Kidney epithelial cell (primary cell): ENCODE data around the gene LIG3. TPM values are rescaled to one million over a fixed set of nuclear protein-coding genes. Genes with fewer than 3 reads are reported as not detected.

Source experiments
- DNase-seq: peaks from one replicate; pipeline ENCODE4 v3.0.0-alpha.2; 2010; ENCODE audit warnings: low read depth
- H3K27me3 ChIP-seq: 2 replicates; pipeline ENCODE4 v1.6.0; 2011; ENCODE audit warnings: low read length; ENCODE audit not compliant: control insufficient read depth, insufficient read depth
- H3K36me3 ChIP-seq: 2 replicates; pipeline ENCODE4 v1.5.1; 2011; ENCODE audit warnings: low read length; ENCODE audit not compliant: control insufficient read depth, insufficient read depth
- H3K4me3 ChIP-seq: 2 replicates; pipeline ENCODE4 v1.5.1; 2011; ENCODE audit warnings: low read depth, mild to moderate bottlenecking, control low read depth, low read length
- total RNA-seq: library from RNA; depleted of rRNA; stranded (reverse); fragments of >200 nt; gene quantifications from 2 replicates; pipeline ENCODE4 v1.2.3, GENCODE V29; 2015
- TF ChIP-seq, protein P1 (sequence below): IDR thresholded peaks from 2 replicates; pipeline ENCODE4 v1.5.1; 2011; ENCODE audit warnings: mild to moderate bottlenecking, moderate library complexity, low read length, control low read depth, inconsistent platforms; ENCODE audit not compliant: insufficient read depth, poor library complexity, severe bottlenecking

LIG3 gene
- total RNA-seq, 1 donor from 2014 or later, result 35.2 TPM

DNA sequence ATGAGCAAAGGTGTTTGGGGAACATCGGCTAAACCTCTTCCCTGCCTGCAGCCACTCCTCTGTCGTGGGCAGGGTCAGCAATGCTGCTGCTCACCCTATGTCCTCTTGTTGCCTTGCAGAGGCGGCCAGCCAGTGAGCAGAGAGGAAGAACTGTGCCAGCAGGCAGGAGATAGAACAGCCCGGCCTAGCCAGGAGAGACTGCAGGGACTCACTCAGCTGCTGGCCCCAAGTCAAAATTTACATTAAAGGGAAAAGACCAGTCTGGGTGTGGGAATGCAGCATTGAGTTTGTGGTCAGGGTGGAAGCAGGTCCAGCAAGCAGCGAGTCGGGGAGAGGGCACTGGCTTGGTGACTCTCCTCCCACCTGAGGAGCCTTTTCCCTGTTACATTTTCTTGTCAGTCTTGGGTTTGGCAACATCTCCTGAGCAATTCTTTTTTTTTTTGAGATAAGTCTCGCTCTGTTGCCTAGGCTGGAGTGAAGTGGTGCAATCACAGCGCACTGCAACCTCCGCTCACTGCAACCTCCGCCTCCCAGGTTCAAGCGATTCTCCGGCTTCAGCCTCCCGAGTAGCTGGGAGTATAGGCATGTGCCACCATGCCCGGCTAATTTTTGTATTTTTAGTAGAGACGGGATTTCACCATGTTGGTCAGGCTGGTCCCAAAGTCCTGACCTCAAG, 22.7 kb downstream of the LIG3 start:
- TF ChIP-seq, protein P1, sequence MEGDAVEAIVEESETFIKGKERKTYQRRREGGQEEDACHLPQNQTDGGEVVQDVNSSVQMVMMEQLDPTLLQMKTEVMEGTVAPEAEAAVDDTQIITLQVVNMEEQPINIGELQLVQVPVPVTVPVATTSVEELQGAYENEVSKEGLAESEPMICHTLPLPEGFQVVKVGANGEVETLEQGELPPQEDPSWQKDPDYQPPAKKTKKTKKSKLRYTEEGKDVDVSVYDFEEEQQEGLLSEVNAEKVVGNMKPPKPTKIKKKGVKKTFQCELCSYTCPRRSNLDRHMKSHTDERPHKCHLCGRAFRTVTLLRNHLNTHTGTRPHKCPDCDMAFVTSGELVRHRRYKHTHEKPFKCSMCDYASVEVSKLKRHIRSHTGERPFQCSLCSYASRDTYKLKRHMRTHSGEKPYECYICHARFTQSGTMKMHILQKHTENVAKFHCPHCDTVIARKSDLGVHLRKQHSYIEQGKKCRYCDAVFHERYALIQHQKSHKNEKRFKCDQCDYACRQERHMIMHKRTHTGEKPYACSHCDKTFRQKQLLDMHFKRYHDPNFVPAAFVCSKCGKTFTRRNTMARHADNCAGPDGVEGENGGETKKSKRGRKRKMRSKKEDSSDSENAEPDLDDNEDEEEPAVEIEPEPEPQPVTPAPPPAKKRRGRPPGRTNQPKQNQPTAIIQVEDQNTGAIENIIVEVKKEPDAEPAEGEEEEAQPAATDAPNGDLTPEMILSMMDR, result no peak
- Histone ChIP-seq H3K36me3 (peaks cover 2% of the 10 kb centered on the region), H3K27me3 (no peaks in the 10 kb centered on the region), H3K4me3 (no peak overlapping the region)
- no peak for DNase-seq

DNA sequence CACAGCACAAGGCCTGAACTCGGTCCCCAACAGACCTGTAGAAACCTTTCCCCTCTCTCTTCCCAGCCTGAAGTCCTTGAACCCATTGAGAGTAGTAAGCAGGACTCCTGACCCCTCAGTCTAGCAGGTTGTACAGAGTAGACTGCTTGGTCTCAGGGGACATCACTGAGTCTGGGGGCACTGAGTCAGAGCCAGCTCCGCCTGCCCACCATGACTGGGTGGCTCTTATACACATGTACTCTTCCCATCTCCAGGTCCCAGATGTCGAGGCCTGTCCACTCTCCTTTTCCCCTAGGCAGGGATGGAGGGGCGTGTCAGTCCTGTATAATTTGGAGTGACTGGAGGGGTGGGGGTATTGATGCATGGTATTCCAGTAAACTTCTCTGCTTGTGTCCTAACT, 23.5 kb downstream of the LIG3 start:
- DNase-seq, result no peak
- H3K27me3 ChIP-seq, result no peaks in the 10 kb centered on the region
- H3K36me3 ChIP-seq, result peaks cover 2% of the 10 kb centered on the region
- no peak overlapping the region for H3K4me3 ChIP-seq
- TF ChIP-seq, protein P1, result no peak

DNA sequence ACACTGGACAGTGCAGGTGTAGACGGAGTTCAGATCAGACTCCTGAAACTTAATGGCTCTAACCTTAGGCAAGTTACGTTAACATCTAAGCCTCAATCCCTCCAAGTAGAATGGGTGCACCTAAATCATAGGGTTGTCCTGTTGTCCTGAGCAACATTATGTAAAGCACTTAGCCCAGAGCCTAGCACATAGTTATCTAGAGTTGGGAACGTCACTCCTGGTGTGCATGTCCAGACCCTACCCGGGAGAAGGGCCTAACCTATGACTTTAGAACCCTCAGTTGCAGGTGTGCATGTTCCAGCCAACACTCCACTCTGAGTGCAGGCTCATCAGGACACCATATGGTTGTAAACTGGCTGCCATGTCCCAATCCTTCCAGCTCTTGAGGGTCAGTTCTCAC, 26.0 kb downstream of the LIG3 start:
- TF ChIP-seq, protein P1, result no peak
- H3K36me3 ChIP-seq, result peaks cover under 1% of the 10 kb centered on the region

DNA sequence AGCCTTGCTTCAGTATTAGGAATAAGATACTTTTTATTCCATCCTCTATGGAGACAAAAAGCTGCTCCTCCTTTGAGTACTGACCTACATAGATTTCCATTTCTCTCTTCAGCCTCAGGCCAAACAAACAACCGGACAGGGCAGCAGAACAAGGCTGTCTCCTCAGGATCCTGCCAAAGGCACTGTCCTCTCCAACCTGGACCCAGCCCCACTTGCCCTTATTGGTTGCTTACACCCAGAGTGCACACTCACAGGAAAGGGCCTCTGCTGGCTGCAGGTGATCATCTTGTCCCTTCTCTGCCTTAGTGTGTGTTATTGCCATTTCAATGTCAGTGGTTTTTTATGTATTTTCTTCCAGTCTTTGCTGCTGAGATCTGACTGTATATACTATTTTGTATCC, 26.6 kb downstream of the LIG3 start:
- Histone ChIP-seq H3K36me3 (no peaks in the 10 kb centered on the region), H3K4me3 (no peak overlapping the region), H3K27me3 (no peaks in the 10 kb centered on the region)
- TF ChIP-seq, protein P1, result no peak
- DNase-seq, result no peak

More for the DNA sequence above, 26.0 kb downstream of the LIG3 start:
- DNase-seq, result no peak
- H3K27me3 ChIP-seq, result no peaks in the 10 kb centered on the region
- H3K4me3 ChIP-seq, result no peak overlapping the region

DNA sequence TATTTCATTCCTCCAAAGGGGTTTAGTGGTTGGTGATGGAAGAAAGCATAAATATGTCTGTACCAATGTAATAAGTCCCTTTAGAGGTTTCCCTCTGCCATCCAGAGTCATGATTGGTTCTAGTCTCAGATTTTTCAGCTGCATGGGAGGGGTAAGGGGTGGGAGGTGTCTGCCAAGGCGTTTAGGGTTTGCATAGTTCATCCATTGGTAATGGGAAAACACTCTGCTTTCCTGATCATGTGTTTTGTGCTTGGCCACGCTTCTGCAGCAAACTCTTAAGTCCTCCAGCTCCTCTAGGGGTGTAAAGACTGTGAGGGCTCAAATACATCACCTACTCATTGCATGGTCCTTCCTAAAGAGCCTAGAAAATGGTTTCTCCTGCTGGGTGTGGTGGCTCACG, 29.8 kb downstream of the LIG3 start:
- TF ChIP-seq, protein P1, result no peak
- no peaks in the 10 kb centered on the region for H3K36me3 ChIP-seq
- no peak overlapping the region for H3K4me3 ChIP-seq
- no peaks in the 10 kb centered on the region for H3K27me3 ChIP-seq
- DNase-seq, result no peak

DNA sequence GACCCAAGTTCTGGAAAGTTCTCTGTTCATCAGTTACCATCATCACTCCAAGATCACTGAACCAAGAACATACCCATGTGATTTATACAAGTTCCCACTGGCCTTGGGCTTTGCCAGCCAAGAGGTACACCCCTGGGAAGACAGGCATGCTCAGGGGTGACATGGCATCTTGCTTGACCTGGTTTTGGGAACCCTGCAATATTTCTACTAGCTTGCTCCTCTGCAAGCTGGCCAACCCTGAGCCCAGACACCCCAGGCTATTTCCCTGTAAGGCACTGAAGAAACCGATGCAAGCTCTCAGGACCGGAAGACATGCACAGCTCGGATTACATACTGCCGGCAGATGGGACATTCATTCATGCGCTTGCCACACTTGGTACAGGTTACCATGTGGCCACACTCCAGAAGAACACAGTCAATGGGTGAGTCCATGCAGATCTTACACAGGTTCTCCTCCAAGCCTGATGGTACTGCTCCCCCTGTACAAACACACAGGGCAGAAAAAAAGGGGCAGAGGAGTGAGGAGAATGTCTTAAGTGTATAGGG, 31.4 kb downstream of the LIG3 start:
- Histone ChIP-seq H3K27me3 (no peaks in the 10 kb centered on the region), H3K36me3 (peaks cover 2% of the 10 kb centered on the region), H3K4me3 (no peak overlapping the region)
- no peak for DNase-seq
- TF ChIP-seq, protein P1, result no peak
